Measurements from ENCODE around the gene SLC29A3.

DNA sequence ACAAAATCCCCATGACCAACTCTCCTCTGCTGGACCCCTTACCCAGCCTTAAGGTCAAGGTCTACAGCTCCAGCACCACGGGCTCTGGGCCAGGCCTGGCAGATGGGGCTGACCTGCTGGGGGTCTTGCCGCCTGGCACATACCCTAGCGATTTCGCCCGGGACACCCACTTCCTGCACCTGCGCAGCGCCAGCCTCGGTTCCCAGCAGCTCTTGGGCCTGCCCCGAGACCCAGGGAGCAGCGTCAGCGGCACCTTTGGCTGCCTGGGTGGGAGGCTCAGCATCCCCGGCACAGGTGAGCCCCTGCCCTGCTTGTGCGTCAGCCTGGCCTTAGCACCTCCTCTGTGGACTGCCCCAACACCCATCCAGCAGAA is 27.5 kb upstream of the SLC29A3 start:
- TF ChIP-seq EZH2 (IDR thresholded peaks at IDR 0.05; ENCODE audit: low read depth, low read length, severe bottlenecking) (no peak), HDAC6 (IDR thresholded peaks at IDR 0.05; ENCODE audit: low read depth, low read length) (no peak), YY1 (IDR thresholded peaks at IDR 0.05; ENCODE audit: low read depth, low read length) (no peak), NRF1 (IDR thresholded peaks at IDR 0.05; ENCODE audit: low read depth, low read length) (no peak), KDM1A (IDR thresholded peaks at IDR 0.05; ENCODE audit: borderline replicate concordance, low read length) (no peak), JUND (IDR thresholded peaks at IDR 0.05; ENCODE audit: low read length) (no peak), BRCA1 (IDR thresholded peaks at IDR 0.05; ENCODE audit: low read depth, low read length) (no peak), FOSL1 (IDR thresholded peaks at IDR 0.05; ENCODE audit: insufficient read depth, low read depth, low read length) (no peak), RFX5 (IDR thresholded peaks at IDR 0.05; ENCODE audit: borderline replicate concordance, low read depth, low read length) (no peak)
- TF ChIP-seq, protein P1, sequence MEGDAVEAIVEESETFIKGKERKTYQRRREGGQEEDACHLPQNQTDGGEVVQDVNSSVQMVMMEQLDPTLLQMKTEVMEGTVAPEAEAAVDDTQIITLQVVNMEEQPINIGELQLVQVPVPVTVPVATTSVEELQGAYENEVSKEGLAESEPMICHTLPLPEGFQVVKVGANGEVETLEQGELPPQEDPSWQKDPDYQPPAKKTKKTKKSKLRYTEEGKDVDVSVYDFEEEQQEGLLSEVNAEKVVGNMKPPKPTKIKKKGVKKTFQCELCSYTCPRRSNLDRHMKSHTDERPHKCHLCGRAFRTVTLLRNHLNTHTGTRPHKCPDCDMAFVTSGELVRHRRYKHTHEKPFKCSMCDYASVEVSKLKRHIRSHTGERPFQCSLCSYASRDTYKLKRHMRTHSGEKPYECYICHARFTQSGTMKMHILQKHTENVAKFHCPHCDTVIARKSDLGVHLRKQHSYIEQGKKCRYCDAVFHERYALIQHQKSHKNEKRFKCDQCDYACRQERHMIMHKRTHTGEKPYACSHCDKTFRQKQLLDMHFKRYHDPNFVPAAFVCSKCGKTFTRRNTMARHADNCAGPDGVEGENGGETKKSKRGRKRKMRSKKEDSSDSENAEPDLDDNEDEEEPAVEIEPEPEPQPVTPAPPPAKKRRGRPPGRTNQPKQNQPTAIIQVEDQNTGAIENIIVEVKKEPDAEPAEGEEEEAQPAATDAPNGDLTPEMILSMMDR (IDR thresholded peaks at IDR 0.05; ENCODE audit: control extremely low read depth in 1 of 3, insufficient read depth in 1 of 3, low read depth in 1 of 3, low read length in 3 of 3), result no peak
- TF ChIP-seq, protein P2, sequence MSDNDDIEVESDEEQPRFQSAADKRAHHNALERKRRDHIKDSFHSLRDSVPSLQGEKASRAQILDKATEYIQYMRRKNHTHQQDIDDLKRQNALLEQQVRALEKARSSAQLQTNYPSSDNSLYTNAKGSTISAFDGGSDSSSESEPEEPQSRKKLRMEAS (IDR thresholded peaks at IDR 0.05), result no peak
- TF ChIP-seq, protein P3, sequence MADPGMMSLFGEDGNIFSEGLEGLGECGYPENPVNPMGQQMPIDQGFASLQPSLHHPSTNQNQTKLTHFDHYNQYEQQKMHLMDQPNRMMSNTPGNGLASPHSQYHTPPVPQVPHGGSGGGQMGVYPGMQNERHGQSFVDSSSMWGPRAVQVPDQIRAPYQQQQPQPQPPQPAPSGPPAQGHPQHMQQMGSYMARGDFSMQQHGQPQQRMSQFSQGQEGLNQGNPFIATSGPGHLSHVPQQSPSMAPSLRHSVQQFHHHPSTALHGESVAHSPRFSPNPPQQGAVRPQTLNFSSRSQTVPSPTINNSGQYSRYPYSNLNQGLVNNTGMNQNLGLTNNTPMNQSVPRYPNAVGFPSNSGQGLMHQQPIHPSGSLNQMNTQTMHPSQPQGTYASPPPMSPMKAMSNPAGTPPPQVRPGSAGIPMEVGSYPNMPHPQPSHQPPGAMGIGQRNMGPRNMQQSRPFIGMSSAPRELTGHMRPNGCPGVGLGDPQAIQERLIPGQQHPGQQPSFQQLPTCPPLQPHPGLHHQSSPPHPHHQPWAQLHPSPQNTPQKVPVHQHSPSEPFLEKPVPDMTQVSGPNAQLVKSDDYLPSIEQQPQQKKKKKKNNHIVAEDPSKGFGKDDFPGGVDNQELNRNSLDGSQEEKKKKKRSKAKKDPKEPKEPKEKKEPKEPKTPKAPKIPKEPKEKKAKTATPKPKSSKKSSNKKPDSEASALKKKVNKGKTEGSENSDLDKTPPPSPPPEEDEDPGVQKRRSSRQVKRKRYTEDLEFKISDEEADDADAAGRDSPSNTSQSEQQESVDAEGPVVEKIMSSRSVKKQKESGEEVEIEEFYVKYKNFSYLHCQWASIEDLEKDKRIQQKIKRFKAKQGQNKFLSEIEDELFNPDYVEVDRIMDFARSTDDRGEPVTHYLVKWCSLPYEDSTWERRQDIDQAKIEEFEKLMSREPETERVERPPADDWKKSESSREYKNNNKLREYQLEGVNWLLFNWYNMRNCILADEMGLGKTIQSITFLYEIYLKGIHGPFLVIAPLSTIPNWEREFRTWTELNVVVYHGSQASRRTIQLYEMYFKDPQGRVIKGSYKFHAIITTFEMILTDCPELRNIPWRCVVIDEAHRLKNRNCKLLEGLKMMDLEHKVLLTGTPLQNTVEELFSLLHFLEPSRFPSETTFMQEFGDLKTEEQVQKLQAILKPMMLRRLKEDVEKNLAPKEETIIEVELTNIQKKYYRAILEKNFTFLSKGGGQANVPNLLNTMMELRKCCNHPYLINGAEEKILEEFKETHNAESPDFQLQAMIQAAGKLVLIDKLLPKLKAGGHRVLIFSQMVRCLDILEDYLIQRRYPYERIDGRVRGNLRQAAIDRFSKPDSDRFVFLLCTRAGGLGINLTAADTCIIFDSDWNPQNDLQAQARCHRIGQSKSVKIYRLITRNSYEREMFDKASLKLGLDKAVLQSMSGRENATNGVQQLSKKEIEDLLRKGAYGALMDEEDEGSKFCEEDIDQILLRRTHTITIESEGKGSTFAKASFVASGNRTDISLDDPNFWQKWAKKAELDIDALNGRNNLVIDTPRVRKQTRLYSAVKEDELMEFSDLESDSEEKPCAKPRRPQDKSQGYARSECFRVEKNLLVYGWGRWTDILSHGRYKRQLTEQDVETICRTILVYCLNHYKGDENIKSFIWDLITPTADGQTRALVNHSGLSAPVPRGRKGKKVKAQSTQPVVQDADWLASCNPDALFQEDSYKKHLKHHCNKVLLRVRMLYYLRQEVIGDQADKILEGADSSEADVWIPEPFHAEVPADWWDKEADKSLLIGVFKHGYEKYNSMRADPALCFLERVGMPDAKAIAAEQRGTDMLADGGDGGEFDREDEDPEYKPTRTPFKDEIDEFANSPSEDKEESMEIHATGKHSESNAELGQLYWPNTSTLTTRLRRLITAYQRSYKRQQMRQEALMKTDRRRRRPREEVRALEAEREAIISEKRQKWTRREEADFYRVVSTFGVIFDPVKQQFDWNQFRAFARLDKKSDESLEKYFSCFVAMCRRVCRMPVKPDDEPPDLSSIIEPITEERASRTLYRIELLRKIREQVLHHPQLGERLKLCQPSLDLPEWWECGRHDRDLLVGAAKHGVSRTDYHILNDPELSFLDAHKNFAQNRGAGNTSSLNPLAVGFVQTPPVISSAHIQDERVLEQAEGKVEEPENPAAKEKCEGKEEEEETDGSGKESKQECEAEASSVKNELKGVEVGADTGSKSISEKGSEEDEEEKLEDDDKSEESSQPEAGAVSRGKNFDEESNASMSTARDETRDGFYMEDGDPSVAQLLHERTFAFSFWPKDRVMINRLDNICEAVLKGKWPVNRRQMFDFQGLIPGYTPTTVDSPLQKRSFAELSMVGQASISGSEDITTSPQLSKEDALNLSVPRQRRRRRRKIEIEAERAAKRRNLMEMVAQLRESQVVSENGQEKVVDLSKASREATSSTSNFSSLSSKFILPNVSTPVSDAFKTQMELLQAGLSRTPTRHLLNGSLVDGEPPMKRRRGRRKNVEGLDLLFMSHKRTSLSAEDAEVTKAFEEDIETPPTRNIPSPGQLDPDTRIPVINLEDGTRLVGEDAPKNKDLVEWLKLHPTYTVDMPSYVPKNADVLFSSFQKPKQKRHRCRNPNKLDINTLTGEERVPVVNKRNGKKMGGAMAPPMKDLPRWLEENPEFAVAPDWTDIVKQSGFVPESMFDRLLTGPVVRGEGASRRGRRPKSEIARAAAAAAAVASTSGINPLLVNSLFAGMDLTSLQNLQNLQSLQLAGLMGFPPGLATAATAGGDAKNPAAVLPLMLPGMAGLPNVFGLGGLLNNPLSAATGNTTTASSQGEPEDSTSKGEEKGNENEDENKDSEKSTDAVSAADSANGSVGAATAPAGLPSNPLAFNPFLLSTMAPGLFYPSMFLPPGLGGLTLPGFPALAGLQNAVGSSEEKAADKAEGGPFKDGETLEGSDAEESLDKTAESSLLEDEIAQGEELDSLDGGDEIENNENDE (IDR thresholded peaks at IDR 0.05; ENCODE audit: insufficient replicate concordance, low read length), result no peak

All from H1 (cell line).